ENCODE results near the gene TSPAN11.
"Not testable (repeated sequence)": the region's sequence is repeated elsewhere in the genome, so short reads cannot be mapped to it uniquely, and the experiment has no call there.

TSPAN11 gene

DNA sequence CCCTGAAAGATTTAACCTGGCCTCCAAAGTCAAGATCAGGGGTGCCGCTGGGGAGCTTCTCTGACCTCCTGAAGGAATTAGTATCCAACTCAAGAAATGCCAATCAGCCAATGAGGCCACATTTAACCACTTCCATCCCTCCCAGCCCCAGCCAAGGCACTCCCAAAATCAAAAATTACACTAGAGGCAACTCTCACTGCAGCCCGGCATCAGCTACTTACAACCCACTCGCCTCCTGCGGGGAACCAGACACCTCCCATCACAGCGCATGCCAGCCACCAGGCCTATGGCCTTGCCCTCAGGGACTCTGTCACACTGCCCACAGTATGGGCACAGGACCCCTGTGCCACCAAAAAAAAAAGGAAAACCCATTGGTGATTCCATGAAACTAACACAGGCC is 84.8 kb downstream of the TSPAN11 start:
- no peak for DNase-seq
- H3K4me1 ChIP-seq (ENCODE audit: control extremely low read depth in 1 of 4, control insufficient read depth in 4 of 4, insufficient read depth in 4 of 4, low read length in 3 of 4), result no peaks in the 10 kb centered on the region
- H3K27me3 ChIP-seq (replicated peaks in 2 of 5; ENCODE audit: control insufficient read depth in 4 of 5, insufficient read depth in 5 of 5, low read length in 4 of 5), result no peaks in the 10 kb centered on the region
- no peaks in the 10 kb centered on the region for H3K36me3 ChIP-seq (ENCODE audit: control insufficient read depth in 4 of 4, insufficient read depth in 4 of 4, low read length in 3 of 4)
- POLR2A ChIA-PET, result interaction anchor here (0.6 kb wide), 1 partner anchor 208 kb away, joined by 3 read pairs; no protein-coding TSS in a partner anchor
- 87% methylated on average over 5 of the region's 5 CpGs for WGBS (ENCODE audit: insufficient coverage)
- no peaks in the 10 kb centered on the region for H3K9me3 ChIP-seq (ENCODE audit: control extremely low read depth in 1 of 5, control insufficient read depth in 4 of 5, insufficient read depth in 2 of 5, low read depth in 1 of 5, low read length in 4 of 5)
- no peak overlapping the region for H3K4me3 ChIP-seq (ENCODE audit: control insufficient read depth in 1 of 7, extremely low read depth in 1 of 7, insufficient read depth in 4 of 7, low read depth in 2 of 7, low read length in 6 of 7)
- no peak overlapping the region for H3K27ac ChIP-seq (ENCODE audit: insufficient read depth in 1 of 2, low read depth in 1 of 2, low read length in 2 of 2, poor library complexity in 1 of 2, severe bottlenecking in 2 of 2)
- CTCF ChIA-PET, result interaction anchor here (1.1 to 1.4 kb wide), 3 partner anchors 10 to 20 kb away, joined by 3 to 4 read pairs (median 4); no protein-coding TSS in a partner anchor

DNA sequence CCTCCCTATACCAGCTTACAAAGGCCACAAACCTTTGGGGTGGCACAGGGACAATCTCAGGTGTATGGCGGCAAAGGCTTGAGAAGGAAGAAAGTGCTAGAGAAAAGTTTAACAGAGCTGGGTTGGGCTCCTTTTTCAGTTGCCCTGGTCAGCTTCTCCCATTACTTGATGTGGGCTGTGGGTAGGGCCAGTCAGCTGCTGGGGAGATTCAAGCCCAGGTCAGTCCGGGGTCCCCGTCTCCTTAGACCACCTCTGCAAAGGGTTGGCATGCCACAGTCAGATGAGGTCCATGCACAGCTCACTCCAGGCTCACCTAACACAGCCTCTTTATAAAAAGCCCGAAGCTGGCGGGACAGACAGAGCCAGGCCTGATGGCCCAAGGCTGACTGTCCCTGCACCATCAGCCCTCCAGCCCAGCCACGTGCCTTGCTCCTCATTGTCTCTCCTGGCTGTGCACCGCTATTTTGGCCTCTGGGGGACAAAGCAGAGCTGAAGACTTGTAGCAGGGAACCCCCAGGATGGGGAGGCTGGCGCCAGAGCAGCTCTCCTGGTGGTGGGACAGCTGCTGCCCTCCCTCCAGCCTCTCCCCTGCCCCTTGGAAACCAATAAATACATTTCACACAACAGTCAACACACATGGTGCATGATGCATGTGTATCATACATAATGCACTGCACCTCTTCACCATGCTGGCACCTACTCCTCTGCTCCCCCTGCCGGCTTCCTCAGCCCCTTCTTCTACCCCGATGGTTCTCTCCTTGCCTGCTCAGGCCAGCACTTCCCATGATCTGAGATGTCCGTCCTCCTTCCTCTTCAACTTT is 85.4 kb downstream of the TSPAN11 start:
- Histone ChIP-seq H3K4me3 (ENCODE audit: control insufficient read depth in 1 of 7, extremely low read depth in 1 of 7, insufficient read depth in 4 of 7, low read depth in 2 of 7, low read length in 6 of 7) (no peak overlapping the region), H3K27me3 (replicated peaks in 2 of 5; ENCODE audit: control insufficient read depth in 4 of 5, insufficient read depth in 5 of 5, low read length in 4 of 5) (no peaks in the 10 kb centered on the region), H3K9me3 (ENCODE audit: control extremely low read depth in 1 of 5, control insufficient read depth in 4 of 5, insufficient read depth in 2 of 5, low read depth in 1 of 5, low read length in 4 of 5) (no peaks in the 10 kb centered on the region), H3K36me3 (ENCODE audit: control insufficient read depth in 4 of 4, insufficient read depth in 4 of 4, low read length in 3 of 4) (no peaks in the 10 kb centered on the region), H3K4me1 (ENCODE audit: control extremely low read depth in 1 of 4, control insufficient read depth in 4 of 4, insufficient read depth in 4 of 4, low read length in 3 of 4) (no peaks in the 10 kb centered on the region), H3K27ac (ENCODE audit: insufficient read depth in 1 of 2, low read depth in 1 of 2, low read length in 2 of 2, poor library complexity in 1 of 2, severe bottlenecking in 2 of 2) (no peak overlapping the region)
- no peak for DNase-seq
- ChIA-PET POLR2A (no interaction called here), CTCF (interaction anchor here (1.1 to 1.2 kb wide), 3 partner anchors 10 to 164 kb away, joined by 3 to 4 read pairs (median 4); no protein-coding TSS in a partner anchor)
- WGBS (ENCODE audit: insufficient coverage), result 89% methylated on average over 7 of the region's 11 CpGs

DNA sequence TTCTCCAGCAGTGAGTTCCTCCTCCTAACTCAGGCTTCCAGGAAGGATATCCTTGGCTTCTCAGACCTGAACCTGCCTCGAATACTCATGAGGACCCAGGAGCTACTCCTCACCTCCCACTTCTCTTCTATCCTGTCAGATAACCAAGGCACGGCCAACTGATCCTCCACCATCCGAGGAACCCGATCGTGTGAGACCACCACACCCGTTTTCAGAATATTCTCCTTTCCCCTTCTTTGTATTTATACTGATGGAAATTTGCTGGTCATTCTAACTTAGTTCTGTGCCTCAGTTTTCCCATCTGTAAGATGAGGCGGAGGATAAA is 86.0 kb downstream of the TSPAN11 start:
- H3K4me1 ChIP-seq (ENCODE audit: control extremely low read depth in 1 of 4, control insufficient read depth in 4 of 4, insufficient read depth in 4 of 4, low read length in 3 of 4); H3K27ac ChIP-seq (ENCODE audit: insufficient read depth in 1 of 2, low read depth in 1 of 2, low read length in 2 of 2, poor library complexity in 1 of 2, severe bottlenecking in 2 of 2); H3K27me3 ChIP-seq (replicated peaks in 2 of 5; ENCODE audit: control insufficient read depth in 4 of 5, insufficient read depth in 5 of 5, low read length in 4 of 5); POLR2A ChIA-PET; H3K36me3 ChIP-seq (ENCODE audit: control insufficient read depth in 4 of 4, insufficient read depth in 4 of 4, low read length in 3 of 4); DNase-seq; H3K4me3 ChIP-seq (ENCODE audit: control insufficient read depth in 1 of 7, extremely low read depth in 1 of 7, insufficient read depth in 4 of 7, low read depth in 2 of 7, low read length in 6 of 7); H3K9me3 ChIP-seq (ENCODE audit: control extremely low read depth in 1 of 5, control insufficient read depth in 4 of 5, insufficient read depth in 2 of 5, low read depth in 1 of 5, low read length in 4 of 5): not testable (repeated sequence)
- CTCF ChIA-PET, result interaction anchor here (1.1 kb wide), 1 partner anchor 165 kb away, joined by 3 read pairs; no protein-coding TSS in a partner anchor
- WGBS (ENCODE audit: insufficient coverage), result no CpG with 5 or more reads among the region's 7 CpGs

DNA sequence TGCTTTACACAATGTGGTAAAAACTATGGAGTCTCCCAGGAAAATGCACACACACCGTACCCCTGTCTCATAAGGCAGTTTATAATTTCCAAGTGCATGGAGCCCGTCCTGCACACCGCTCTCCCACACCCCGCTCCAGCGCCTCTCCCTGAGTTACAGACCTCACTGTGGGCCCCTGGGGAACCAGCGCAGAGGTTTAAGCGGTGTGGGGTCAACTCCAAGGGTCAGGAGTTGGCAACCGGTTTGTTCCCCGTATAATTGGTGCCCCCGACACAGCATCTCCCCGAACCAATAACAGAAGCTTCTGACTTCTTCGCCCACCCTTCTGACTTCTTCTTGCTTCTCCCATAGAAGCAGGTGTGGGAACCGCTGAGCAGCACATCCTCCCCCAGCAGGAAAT is 88.7 kb downstream of the TSPAN11 start:
- Histone ChIP-seq H3K4me3 (ENCODE audit: control insufficient read depth in 1 of 7, extremely low read depth in 1 of 7, insufficient read depth in 4 of 7, low read depth in 2 of 7, low read length in 6 of 7) (no peak overlapping the region), H3K4me1 (ENCODE audit: control extremely low read depth in 1 of 4, control insufficient read depth in 4 of 4, insufficient read depth in 4 of 4, low read length in 3 of 4) (peaks cover 0 to 6% (median 0%) of the 10 kb centered on the region in 4 experiments), H3K27me3 (replicated peaks in 2 of 5; ENCODE audit: control insufficient read depth in 4 of 5, insufficient read depth in 5 of 5, low read length in 4 of 5) (no peaks in the 10 kb centered on the region), H3K36me3 (ENCODE audit: control insufficient read depth in 4 of 4, insufficient read depth in 4 of 4, low read length in 3 of 4) (no peaks in the 10 kb centered on the region), H3K27ac (ENCODE audit: insufficient read depth in 1 of 2, low read depth in 1 of 2, low read length in 2 of 2, poor library complexity in 1 of 2, severe bottlenecking in 2 of 2) (no peak overlapping the region), H3K9me3 (ENCODE audit: control extremely low read depth in 1 of 5, control insufficient read depth in 4 of 5, insufficient read depth in 2 of 5, low read depth in 1 of 5, low read length in 4 of 5) (no peaks in the 10 kb centered on the region)
- DNase-seq, result no peak
- CTCF ChIA-PET, result no interaction called here
- WGBS (ENCODE audit: insufficient coverage), result 97% methylated on average over 9 of the region's 13 CpGs
- POLR2A ChIA-PET, result no interaction called here

DNA sequence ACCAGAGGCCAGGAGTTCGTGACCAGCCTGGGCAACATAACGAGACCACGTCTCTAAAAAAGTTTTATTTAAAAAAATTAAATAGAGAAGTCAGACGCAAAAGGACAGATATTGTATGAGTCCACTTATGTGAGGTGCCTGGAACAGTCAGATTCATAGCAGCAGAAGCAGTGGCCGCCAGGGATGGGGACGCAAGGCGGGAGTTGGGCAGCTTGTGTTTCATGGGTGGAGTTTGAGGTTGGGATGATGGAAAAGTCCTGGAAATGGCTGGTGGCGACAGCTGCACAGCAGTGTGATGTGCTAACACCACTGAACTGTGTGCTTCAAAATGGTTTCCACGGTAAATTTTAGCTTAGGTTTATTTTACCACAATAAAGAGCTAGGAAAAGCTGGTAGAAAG is 89.5 kb downstream of the TSPAN11 start:
- Histone ChIP-seq H3K9me3 (ENCODE audit: control extremely low read depth in 1 of 5, control insufficient read depth in 4 of 5, insufficient read depth in 2 of 5, low read depth in 1 of 5, low read length in 4 of 5) (no peaks in the 10 kb centered on the region), H3K36me3 (ENCODE audit: control insufficient read depth in 4 of 4, insufficient read depth in 4 of 4, low read length in 3 of 4) (no peaks in the 10 kb centered on the region), H3K27ac (ENCODE audit: insufficient read depth in 1 of 2, low read depth in 1 of 2, low read length in 2 of 2, poor library complexity in 1 of 2, severe bottlenecking in 2 of 2) (no peak overlapping the region), H3K4me3 (ENCODE audit: control insufficient read depth in 1 of 7, extremely low read depth in 1 of 7, insufficient read depth in 4 of 7, low read depth in 2 of 7, low read length in 6 of 7) (no peak overlapping the region), H3K27me3 (replicated peaks in 2 of 5; ENCODE audit: control insufficient read depth in 4 of 5, insufficient read depth in 5 of 5, low read length in 4 of 5) (no peaks in the 10 kb centered on the region), H3K4me1 (ENCODE audit: control extremely low read depth in 1 of 4, control insufficient read depth in 4 of 4, insufficient read depth in 4 of 4, low read length in 3 of 4) (peaks cover 0 to 6% (median 0%) of the 10 kb centered on the region in 4 experiments)
- WGBS (ENCODE audit: insufficient coverage), result 97% methylated on average over 7 of the region's 9 CpGs
- POLR2A ChIA-PET, result no interaction called here
- no peak for DNase-seq
- CTCF ChIA-PET, result no interaction called here

DNA sequence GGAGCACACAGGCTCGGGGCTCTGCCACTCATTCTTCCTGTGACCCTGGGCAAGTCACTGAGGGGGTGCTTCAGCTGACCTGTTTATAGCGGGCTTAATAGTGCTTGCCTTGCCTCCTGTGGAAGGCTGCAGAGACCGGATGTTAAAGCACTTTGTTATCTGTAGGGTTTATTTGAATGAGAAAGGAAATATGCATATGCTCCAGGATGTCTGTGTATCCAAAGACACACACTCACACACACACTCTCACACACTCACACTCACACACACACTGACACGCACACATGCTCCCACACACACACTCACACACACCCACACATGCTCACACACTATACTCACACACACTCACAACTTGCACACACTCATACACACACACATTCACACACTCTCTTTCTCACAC is 91.0 kb downstream of the TSPAN11 start:
- Histone ChIP-seq H3K27ac (ENCODE audit: insufficient read depth in 1 of 2, low read depth in 1 of 2, low read length in 2 of 2, poor library complexity in 1 of 2, severe bottlenecking in 2 of 2) (no peak overlapping the region), H3K36me3 (ENCODE audit: control insufficient read depth in 4 of 4, insufficient read depth in 4 of 4, low read length in 3 of 4) (no peaks in the 10 kb centered on the region), H3K9me3 (ENCODE audit: control extremely low read depth in 1 of 5, control insufficient read depth in 4 of 5, insufficient read depth in 2 of 5, low read depth in 1 of 5, low read length in 4 of 5) (no peaks in the 10 kb centered on the region), H3K27me3 (replicated peaks in 2 of 5; ENCODE audit: control insufficient read depth in 4 of 5, insufficient read depth in 5 of 5, low read length in 4 of 5) (no peaks in the 10 kb centered on the region), H3K4me3 (ENCODE audit: control insufficient read depth in 1 of 7, extremely low read depth in 1 of 7, insufficient read depth in 4 of 7, low read depth in 2 of 7, low read length in 6 of 7) (no peak overlapping the region), H3K4me1 (ENCODE audit: control extremely low read depth in 1 of 4, control insufficient read depth in 4 of 4, insufficient read depth in 4 of 4, low read length in 3 of 4) (peaks cover 0 to 6% (median 0%) of the 10 kb centered on the region in 4 experiments)
- ChIA-PET POLR2A (no interaction called here), CTCF (no interaction called here)
- DNase-seq, result no peak
- 93% methylated on average over 3 of the region's 4 CpGs for WGBS (ENCODE audit: insufficient coverage)

DNA sequence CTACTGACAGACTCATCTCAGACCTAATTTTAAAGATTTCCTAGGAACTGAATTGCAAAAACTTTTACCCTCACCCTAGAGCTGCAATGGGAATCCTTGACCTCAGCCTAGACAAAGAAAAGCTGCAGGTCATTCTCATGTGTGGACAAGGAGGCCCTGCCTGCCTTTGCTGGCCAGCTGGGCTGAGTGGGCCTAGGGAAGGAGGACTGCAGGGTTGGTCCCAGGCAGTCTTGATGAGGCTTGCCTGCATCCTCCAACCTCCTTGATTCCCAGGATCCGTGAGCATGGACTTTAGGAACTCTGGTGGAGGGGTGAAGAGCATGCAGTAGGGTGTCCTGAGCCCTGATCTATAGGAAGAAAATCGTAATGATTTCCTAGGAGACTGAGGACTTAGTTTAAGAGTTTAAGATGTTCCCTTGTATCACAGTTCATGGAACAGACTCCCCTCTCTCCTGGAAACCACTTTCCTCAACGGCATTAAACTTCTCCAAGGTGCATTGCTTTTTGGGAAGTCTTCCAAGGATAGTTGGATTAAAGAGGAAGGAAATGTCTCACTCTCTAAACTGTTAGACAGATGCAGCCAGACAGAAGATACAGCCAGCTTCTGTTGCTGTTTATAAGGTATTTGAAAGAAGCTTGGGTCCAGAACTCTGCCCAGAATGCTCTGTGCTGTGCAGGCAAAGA is 91.7 kb downstream of the TSPAN11 start:
- ChIA-PET CTCF (no interaction called here), POLR2A (no interaction called here)
- no peak overlapping the region for H3K27ac ChIP-seq (ENCODE audit: insufficient read depth in 1 of 2, low read depth in 1 of 2, low read length in 2 of 2, poor library complexity in 1 of 2, severe bottlenecking in 2 of 2)
- 100% methylated on average over 1 of the region's 3 CpGs for WGBS (ENCODE audit: insufficient coverage)
- no peaks in the 10 kb centered on the region for H3K27me3 ChIP-seq (replicated peaks in 2 of 5; ENCODE audit: control insufficient read depth in 4 of 5, insufficient read depth in 5 of 5, low read length in 4 of 5)
- H3K4me3 ChIP-seq (ENCODE audit: control insufficient read depth in 1 of 7, extremely low read depth in 1 of 7, insufficient read depth in 4 of 7, low read depth in 2 of 7, low read length in 6 of 7), result no peak overlapping the region
- H3K4me1 ChIP-seq (ENCODE audit: control extremely low read depth in 1 of 4, control insufficient read depth in 4 of 4, insufficient read depth in 4 of 4, low read length in 3 of 4), result peaks cover 0 to 6% (median 0%) of the 10 kb centered on the region in 4 experiments
- no peaks in the 10 kb centered on the region for H3K36me3 ChIP-seq (ENCODE audit: control insufficient read depth in 4 of 4, insufficient read depth in 4 of 4, low read length in 3 of 4)
- no peaks in the 10 kb centered on the region for H3K9me3 ChIP-seq (ENCODE audit: control extremely low read depth in 1 of 5, control insufficient read depth in 4 of 5, insufficient read depth in 2 of 5, low read depth in 1 of 5, low read length in 4 of 5)
- DNase-seq, result peak in 1 of 3 donors; percentile 6
